GM21367 (cell line): Measurements from ENCODE around the gene HIBCH.
"Not testable (repeated sequence)": the region's sequence is repeated elsewhere in the genome, so short reads cannot be mapped to it uniquely, and the experiment has no call there.

Experiments used
- ATAC-seq: cut with Tn5 transposase; IDR thresholded peaks from one replicate; pipeline ENCODE4 v1.9.1; 2021; ENCODE audit not compliant: unreplicated experiment

HIBCH gene

DNA sequence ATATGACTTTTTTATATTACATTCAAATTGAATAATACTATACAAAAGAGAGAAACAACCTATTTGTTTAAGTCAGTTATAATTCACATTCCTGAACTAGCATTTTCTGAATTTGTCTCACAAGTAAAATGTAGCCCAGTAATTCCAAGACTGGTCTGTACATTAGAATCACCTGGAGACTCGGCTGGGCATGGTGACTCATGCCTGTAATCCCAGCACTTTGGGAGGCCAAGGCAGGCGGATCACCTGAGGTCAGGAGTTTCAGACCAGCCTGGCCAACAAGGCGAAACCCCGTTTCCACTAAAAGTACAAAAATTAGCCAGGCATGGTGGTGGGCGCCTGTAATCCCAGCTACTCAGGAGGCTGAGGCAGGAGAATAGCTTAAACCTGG lies 7.0 kb downstream of the HIBCH start:
- not testable (repeated sequence) for ATAC-seq

DNA sequence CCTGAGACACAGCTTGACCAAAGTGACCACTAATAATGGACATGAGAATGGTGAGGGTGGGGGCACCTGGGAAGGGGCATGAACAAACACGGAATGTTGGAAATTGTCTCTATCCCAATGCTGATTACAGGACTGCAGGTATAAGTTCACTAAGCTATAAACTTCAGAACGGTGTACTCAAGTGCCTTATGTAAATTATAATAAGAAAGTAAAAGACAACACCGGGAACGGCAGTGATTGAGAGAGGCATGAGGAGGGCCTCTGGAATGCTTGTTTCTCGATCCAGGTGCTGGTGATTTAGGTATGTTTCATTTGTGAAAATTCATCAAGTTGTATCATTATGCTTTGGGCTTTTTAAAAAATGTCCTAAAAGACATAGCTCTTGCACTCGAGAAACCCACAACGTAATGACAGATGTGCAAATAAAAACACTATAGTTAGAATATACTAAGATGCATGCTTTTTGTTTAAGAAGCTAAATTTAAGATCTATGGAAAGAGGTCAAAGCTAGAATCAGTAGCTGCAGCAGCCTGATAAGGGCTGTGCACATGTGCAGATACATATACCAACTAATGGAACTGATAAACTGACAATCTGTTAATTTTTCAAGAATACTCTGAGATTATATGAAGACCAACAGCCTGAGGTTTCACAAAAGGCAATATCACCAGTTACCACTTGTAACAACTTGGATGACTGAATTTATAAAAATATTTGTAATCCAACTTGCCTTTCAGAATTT lies 7.6 kb downstream of the HIBCH start:
- no peak for ATAC-seq

DNA sequence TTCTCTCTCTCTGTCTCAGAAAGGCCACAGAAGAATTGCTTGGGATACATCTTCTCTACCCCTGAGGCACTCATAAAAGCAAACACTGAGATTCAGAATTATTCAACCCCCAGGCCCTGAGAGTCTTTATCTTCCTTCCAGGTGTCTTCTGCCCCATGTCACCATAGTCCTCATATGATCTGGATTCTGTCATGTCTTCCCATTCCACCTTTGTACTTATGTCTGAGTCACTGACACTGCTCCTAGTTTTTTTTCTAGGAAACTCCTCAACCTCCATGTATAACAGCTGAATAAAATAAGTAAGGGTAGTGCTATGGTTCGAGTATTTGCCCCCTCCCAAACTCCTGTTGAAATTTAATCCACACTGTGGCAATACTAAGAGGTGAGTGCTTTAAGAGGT lies 11.6 kb downstream of the HIBCH start:
- no peak for ATAC-seq

GRCh38 chr2:190304404-190304803 lies 15.2 kb downstream of the HIBCH start:
- ATAC-seq, result no peak

GRCh38 chr2:190303647-190304046 lies 16.0 kb downstream of the HIBCH start:
- ATAC-seq, result no peak

- no peak for ATAC-seq
These were observed 17.6 kb downstream of the HIBCH start for GRCh38 chr2:190302052-190302451.

GRCh38 chr2:190301032-190301431 lies 18.6 kb downstream of the HIBCH start:
- ATAC-seq, result no peak

GRCh38 chr2:190297880-190298279 lies 21.7 kb downstream of the HIBCH start:
- ATAC-seq, result not testable (repeated sequence)

GRCh38 chr2:190283783-190284182 lies 35.8 kb downstream of the HIBCH start:
- no peak for ATAC-seq

DNA sequence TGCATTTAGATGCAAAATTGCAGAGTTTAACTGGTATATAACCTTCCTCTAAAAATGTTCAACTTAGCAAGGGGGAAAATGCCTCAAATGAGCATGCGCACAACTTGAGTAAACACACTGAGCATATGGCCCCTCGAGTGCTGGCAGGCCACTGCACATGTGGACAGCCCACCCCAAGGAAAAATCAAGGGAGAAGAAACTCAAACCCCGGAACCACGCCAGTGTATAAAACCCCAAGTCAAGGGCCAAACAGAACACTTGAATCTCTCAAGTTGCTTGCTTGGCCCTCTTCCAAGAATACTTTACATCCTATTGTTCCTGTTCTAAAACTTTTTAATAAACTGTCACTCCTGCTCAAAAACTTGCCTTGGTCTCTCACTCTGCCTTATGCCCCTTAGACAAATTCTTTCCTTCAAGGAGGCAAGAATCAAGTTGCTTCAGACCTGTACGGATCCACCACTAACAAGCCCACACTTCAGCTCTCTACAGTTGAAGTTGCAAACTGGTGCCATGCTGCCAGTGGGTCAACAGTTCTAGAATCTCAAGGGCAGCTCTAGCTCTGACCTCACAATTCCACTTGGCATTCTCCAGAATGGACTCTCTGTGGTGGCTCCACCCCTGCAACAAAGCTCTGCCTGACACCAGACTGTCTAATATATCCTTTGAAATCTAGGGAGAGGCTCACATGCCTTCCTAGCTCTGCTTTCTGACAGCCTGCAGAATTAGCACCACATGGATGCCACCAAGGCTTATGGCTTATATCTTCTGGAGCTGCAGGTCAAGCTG lies 38.9 kb downstream of the HIBCH start:
- ATAC-seq, result no peak

- ATAC-seq, result not testable (repeated sequence)
These were observed 40.1 kb downstream of the HIBCH start for GRCh38 chr2:190279256-190280134.

- no peak for ATAC-seq
These were observed 42.2 kb downstream of the HIBCH start for GRCh38 chr2:190277234-190278112.

DNA sequence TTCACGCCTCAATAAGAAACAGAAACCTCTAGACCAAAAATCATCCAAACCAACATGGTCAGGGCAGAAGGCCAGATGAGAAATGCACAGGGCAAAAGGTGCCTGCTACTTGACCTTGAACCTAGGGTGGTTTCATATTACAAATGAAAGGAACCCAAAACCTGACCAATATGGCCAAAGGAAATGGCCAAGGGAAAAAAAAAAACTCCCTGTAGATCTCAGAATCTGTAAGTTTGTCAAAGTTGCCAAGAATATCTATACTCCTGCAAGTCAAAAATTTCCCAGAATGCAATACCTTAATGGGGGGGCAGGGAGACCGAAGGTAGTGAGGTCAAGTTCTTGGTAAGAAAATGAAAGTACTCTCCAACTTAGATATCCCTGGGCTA lies 47.2 kb downstream of the HIBCH start:
- no peak for ATAC-seq

- no peak for ATAC-seq
These were observed 47.7 kb downstream of the HIBCH start for GRCh38 chr2:190271783-190272456.

DNA sequence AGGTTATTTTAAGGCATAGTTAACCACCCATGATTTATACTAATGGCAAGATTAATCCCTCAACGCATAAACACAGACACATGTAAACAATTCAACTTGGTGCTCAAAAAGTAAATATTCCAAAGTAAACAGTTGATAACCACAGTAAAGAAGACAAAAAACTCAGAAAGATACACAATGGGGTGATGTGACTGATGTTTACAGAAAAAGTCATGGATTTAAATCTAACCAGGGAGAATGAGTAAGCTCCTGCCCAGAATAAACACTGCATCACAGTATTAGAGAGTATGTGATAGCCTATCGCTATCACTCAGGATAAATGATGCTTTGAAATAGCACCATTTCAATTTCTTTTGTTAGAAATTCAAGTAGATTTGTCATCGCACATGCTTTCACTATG lies 49.3 kb downstream of the HIBCH start:
- no peak for ATAC-seq

DNA sequence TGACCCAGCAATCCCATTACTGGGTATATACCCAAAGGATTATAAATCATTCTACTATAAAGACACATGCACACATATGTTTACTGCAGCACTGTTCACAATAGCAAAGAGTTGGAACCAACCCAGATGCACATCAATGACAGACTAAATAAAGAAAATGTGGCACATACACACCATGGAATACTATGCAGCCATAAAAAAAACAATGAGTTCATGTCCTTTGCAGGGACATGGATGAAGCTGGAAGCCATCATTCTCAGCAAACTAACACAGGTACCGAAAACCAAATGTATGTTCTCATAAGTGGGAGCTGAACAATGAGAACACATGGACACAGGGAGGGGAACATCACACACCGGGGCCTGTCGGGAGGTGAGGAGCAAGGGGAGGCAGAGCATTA lies 49.9 kb downstream of the HIBCH start:
- not testable (repeated sequence) for ATAC-seq

DNA sequence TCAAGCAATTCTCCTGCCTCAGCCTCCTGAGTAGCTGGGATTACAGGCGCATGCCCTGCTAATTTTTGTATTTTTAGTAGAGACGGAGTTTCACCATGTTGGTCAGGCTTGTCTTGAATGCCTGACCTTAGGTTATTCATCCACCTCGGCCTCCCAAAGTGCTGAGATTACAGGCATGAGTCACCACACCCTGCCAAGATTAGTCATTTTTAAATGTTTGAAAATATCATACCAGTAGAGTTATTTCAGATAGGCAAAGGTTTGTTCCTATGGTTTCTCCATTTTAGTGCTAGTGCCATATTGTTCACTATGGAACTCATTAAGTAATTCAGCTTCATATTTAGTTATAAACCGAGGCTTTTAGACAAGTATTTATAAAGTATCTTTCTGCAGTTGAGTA lies 52.3 kb downstream of the HIBCH start:
- ATAC-seq, result no peak

DNA sequence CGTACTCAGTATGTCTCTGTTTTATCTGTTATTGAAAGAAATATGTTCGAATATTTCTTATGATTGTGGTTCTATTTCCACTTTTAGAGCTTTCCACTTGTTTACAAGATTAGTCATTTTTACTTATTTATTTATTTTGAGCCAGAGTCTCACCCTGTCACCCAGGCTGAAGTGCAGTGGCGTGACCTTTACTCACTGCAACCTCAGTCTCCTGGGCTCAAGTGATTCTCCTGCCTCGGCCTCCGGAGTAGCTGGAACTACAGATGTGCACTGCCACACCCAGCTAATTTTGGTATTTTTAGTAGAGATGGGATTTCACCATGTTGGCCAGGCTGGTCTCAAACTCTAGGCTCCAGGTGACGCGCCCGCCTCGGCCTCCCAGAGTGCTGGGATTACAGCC lies 53.3 kb downstream of the HIBCH start:
- ATAC-seq, result no peak

DNA sequence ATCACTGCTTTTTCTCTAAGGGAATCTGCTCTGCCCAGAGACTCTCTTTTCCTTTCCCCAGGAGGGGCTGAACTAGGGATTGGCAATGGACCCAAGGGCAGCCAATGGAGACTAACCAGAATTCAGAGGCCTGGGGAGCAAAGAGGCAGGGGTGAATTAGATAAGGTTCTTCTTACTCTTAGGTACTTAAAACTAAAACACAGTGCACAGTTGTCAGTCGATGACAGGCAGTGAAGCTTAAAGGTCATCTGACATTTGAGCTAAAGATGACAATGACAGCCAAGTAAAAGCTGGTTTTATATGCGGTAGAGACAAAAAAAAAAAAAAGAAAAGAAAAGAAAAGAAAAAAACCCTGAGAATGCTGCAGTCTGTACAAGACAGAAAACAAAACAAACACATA lies 57.8 kb downstream of the HIBCH start:
- no peak for ATAC-seq

- no peak for ATAC-seq
These were observed 63.5 kb downstream of the HIBCH start for GRCh38 chr2:190256087-190256486.
